Measurements from ENCODE around the gene OSBPL10.

DNA sequence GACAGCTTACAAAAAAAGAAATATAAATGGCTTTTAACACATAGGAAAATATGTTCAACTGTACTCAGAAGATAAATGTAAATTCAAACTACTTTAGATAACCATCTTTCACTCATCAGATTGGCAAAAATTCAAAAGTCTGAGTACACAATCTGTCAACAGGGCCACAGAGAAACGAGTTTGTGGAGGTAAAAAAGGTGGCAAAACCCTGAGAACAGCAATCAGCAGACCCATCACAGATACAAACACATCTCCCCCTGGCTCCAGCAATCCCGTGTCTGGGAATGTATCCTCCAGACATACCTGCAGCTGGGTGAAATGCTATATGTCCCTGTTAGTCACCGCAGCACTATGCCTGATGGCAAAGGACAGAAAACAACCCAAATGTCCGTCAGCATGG lies 149.5 kb downstream of the OSBPL10 start:
- TF ChIP-seq EZH2phosphoT487 (IDR thresholded peaks at IDR 0.05; ENCODE audit: insufficient read depth, low read depth) (no peak), EZH2 (IDR thresholded peaks at IDR 0.05; ENCODE audit: insufficient read depth, poor library complexity, severe bottlenecking) (no peak)

Measured in GM23248 (cell line).